MM.1S (cell line): Measurements from ENCODE around the gene CD300LF.

Source experiments
- EZH2 ChIP-seq: fragments of 300-600 bp; sonication (generic); optimal IDR thresholded peaks from 2 replicates; pipeline ENCODE3; 2017; ENCODE audit warnings: low read depth, mild to moderate bottlenecking, antibody characterized with exemption, low read length, mixed read lengths
- EZH2phosphoT487 ChIP-seq: fragments of 300-600 bp; sonication (generic); IDR thresholded peaks from 2 replicates; pipeline ENCODE4 v1.6.1; 2018; ENCODE audit warnings: antibody characterized with exemption, low read length
- TF ChIP-seq, protein P1 (sequence below): fragments of 300-600 bp; sonication (generic); IDR thresholded peaks from 2 replicates; pipeline ENCODE4 v1.5.1; 2016; ENCODE audit warnings: antibody characterized with exemption, low read length, mixed read lengths

DNA sequence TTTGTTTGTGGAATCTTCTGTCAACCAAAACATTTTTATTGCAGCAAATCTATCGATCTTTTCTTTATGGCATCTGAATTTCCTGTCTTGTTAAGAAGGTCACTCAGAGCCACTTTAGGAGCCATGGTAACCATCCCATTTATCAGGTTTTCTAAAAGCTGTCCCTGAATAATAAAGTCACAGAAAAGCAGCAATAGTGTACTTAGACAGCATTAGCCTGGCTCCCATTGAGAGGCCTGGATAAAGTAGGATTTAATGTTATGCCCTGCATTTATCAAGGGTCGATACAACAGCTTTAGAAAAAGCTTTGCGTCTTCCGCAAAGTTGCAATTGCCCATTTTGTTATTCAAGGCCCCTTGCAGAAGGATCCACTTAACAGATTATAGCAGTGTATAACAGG, 10.1 kb upstream of the CD300LF start:
- TF ChIP-seq, protein P1, sequence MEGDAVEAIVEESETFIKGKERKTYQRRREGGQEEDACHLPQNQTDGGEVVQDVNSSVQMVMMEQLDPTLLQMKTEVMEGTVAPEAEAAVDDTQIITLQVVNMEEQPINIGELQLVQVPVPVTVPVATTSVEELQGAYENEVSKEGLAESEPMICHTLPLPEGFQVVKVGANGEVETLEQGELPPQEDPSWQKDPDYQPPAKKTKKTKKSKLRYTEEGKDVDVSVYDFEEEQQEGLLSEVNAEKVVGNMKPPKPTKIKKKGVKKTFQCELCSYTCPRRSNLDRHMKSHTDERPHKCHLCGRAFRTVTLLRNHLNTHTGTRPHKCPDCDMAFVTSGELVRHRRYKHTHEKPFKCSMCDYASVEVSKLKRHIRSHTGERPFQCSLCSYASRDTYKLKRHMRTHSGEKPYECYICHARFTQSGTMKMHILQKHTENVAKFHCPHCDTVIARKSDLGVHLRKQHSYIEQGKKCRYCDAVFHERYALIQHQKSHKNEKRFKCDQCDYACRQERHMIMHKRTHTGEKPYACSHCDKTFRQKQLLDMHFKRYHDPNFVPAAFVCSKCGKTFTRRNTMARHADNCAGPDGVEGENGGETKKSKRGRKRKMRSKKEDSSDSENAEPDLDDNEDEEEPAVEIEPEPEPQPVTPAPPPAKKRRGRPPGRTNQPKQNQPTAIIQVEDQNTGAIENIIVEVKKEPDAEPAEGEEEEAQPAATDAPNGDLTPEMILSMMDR = no peak
- TF ChIP-seq EZH2 = no peak
- no peak for TF ChIP-seq EZH2phosphoT487
